Ascending aorta (tissue), 2 donors: ENCODE data around the gene USP1. TPM values are rescaled to one million over a fixed set of nuclear protein-coding genes. Genes with fewer than 3 reads are reported as not detected.

Source experiments
- DNase-seq, 2 donors: peaks; one replicate each; pipeline ENCODE4 v3.0.0-alpha.2; 2019; ENCODE audit warnings: low spot score in 2 of 2
- H3K27ac ChIP-seq, 2 donors: fragments of 200-600 bp; sonication (generic); one replicate each; pipeline ENCODE4 v1.5.1; 2016 to 2017; ENCODE audit warnings: mild to moderate bottlenecking in 1 of 2
- H3K27me3 ChIP-seq: fragments of 200-600 bp; sonication (generic); one replicate; pipeline ENCODE4 v1.5.1; 2017
- H3K36me3 ChIP-seq, 2 donors: fragments of 200-600 bp; sonication (generic); one replicate each; pipeline ENCODE4 v1.5.1; 2016
- H3K4me1 ChIP-seq, 2 donors: fragments of 200-600 bp; sonication (generic); one replicate each; pipeline ENCODE4 v1.5.1; 2016 to 2017; ENCODE audit warnings: mild to moderate bottlenecking in 1 of 2
- H3K4me3 ChIP-seq, 2 donors: fragments of 200-600 bp; sonication (generic); one replicate each; pipeline ENCODE4 v1.5.1; 2016 to 2017; ENCODE audit warnings: mild to moderate bottlenecking in 1 of 2
- H3K9me3 ChIP-seq, 2 donors: fragments of 200-600 bp; sonication (generic); one replicate each; pipeline ENCODE4 v1.5.1; 2016
- CTCF ChIP-seq, 3 experiments: fragments of 200-600 bp in 2 of 3; fragments of 450-650 bp in 1 of 3; sonication (generic) in 2 of 3; IDR thresholded peaks; one replicate each; pipeline ENCODE4 v1.5.1; 2016 to 2019; ENCODE audit warnings: antibody characterized with exemption in 3 of 3, mild to moderate bottlenecking in 1 of 3, moderate library complexity in 1 of 3
- intact Hi-C: fragments of 100-400 bp; cut with DNase I; formaldehyde crosslinking; loops from one replicate; pipeline ENCODE4 v1.15.1; 2023
- total RNA-seq: library from RNA; depleted of rRNA; stranded (reverse); fragments of >200 nt; gene quantifications from one replicate; pipeline ENCODE4 v1.1.0, GENCODE V29; 2016

USP1 gene
- total RNA-seq, 1 donor from 2014 or later: 19.4 TPM

GRCh38 chr1:62467092-62467491 lies 30.2 kb downstream of the USP1 start:
- Histone ChIP-seq H3K4me3 (no peak overlapping the region), H3K4me1 (no peaks in the 10 kb centered on the region), H3K27ac (no peak overlapping the region), H3K27me3 (no peaks in the 10 kb centered on the region), H3K36me3 (peaks cover 26 to 57% of the 10 kb centered on the region in 2 donors), H3K9me3 (peaks cover 0 to 8% of the 10 kb centered on the region in 2 donors)
- intact Hi-C loops: no loop called here
- TF ChIP-seq CTCF (IDR thresholded peaks at IDR 0.05): no peak
- no peak for DNase-seq

- Histone ChIP-seq H3K36me3 (peaks cover 32 to 47% of the 10 kb centered on the region in 2 donors), H3K4me1 (no peaks in the 10 kb centered on the region), H3K9me3 (no peaks in the 10 kb centered on the region), H3K27ac (no peak overlapping the region), H3K27me3 (no peaks in the 10 kb centered on the region), H3K4me3 (no peak overlapping the region)
- no peak for TF ChIP-seq CTCF (IDR thresholded peaks at IDR 0.05)
- intact Hi-C loops: no loop called here
- DNase-seq: no peak
Observed at GRCh38 chr1:62476525-62477219, 39.8 kb downstream of the USP1 start.

DNA sequence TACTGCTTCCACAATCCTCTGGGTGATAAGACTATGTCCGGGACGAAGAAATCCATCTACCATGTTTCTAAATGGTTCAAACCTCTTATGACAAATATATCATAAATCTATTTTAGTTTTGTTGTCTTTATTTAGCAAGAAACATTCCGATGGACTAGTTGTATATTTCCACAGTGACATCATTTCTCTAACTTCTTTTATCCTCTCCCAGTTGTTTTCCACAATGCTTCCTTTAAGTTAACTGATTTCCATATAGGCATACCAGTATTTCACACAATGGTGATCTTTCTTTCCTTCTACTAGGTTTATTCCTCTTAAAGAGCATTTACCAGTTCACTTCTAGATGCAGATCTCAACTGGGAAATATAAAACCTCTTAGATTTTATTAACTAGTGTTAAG lies 44.8 kb downstream of the USP1 start:
- H3K27ac ChIP-seq: no peak overlapping the region
- H3K4me3 ChIP-seq: no peak overlapping the region
- peaks cover 2 to 4% of the 10 kb centered on the region in 2 donors for H3K36me3 ChIP-seq
- H3K4me1 ChIP-seq: no peaks in the 10 kb centered on the region
- H3K27me3 ChIP-seq: no peaks in the 10 kb centered on the region
- intact Hi-C loops: no loop called here
- H3K9me3 ChIP-seq: no peaks in the 10 kb centered on the region
- TF ChIP-seq CTCF (IDR thresholded peaks at IDR 0.05): no peak
- no peak for DNase-seq

GRCh38 chr1:62484824-62485468 lies 48.1 kb downstream of the USP1 start:
- no peak overlapping the region for H3K27ac ChIP-seq
- intact Hi-C loops: no loop called here
- H3K4me3 ChIP-seq: no peak overlapping the region
- H3K4me1 ChIP-seq: no peaks in the 10 kb centered on the region
- TF ChIP-seq CTCF (IDR thresholded peaks at IDR 0.05): no peak
- H3K36me3 ChIP-seq: peaks cover 5 to 20% of the 10 kb centered on the region in 2 donors
- H3K27me3 ChIP-seq: no peaks in the 10 kb centered on the region
- no peaks in the 10 kb centered on the region for H3K9me3 ChIP-seq
- no peak for DNase-seq

DNA sequence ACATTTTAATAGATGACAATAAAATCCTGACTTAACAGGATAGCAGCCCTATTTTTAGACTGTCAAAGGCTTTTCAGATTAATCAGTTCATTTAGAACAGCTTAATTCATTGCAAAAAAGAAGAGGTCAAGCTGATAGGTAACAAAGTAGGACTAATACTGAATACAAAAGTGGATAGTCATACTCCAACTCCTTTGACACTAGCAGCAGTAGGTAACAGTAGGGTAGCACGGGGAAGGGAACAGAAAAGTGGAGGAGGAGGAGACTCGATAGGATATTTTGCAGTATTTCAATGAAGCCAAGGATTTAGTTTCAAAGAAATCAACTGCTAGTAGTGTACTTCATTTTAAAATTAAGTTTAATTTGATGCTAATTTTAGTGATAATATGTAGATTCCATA lies 51.1 kb downstream of the USP1 start:
- Histone ChIP-seq H3K27me3 (no peaks in the 10 kb centered on the region), H3K9me3 (no peaks in the 10 kb centered on the region), H3K27ac (no peak overlapping the region), H3K36me3 (peaks cover 15 to 44% of the 10 kb centered on the region in 2 donors), H3K4me3 (no peak overlapping the region), H3K4me1 (no peaks in the 10 kb centered on the region)
- DNase-seq: no peak
- no peak for TF ChIP-seq CTCF (IDR thresholded peaks at IDR 0.05)
- intact Hi-C loops: no loop called here
